AG04449 (cell line): ENCODE data around the gene KMT2E.

Source experiments
- CTCF ChIA-PET: fragments of 350-600 bp; formaldehyde crosslinking; extraction: SDS; loops from one replicate; lab custom pipeline; 2021; ENCODE audit warnings: antibody characterized with exemption; lab: Yijun Ruan, JAX
- POLR2A ChIA-PET: fragments of 400-600, 350-600 bp; formaldehyde crosslinking; extraction: SDS; loops from one replicate; lab custom pipeline; 2020; ENCODE audit warnings: antibody characterized with exemption, inconsistent platforms; lab: Yijun Ruan, JAX
- DNase-seq: peaks from one replicate; pipeline ENCODE4 v3.0.0-alpha.2; 2010; ENCODE audit warnings: low read depth, low spot score
- H3K4me3 ChIP-seq: 2 replicates; pipeline ENCODE4 v1.5.1; 2011; ENCODE audit warnings: low read depth, mild to moderate bottlenecking, control low read depth, low read length
- TF ChIP-seq, protein P1 (sequence below): IDR thresholded peaks from one replicate; pipeline ENCODE4 v1.5.1; 2011; ENCODE audit warnings: mild to moderate bottlenecking, moderate library complexity, low read length, control low read depth, inconsistent platforms; ENCODE audit not compliant: insufficient read depth; ENCODE audit errors: missing control alignments

The KMT2E gene

DNA sequence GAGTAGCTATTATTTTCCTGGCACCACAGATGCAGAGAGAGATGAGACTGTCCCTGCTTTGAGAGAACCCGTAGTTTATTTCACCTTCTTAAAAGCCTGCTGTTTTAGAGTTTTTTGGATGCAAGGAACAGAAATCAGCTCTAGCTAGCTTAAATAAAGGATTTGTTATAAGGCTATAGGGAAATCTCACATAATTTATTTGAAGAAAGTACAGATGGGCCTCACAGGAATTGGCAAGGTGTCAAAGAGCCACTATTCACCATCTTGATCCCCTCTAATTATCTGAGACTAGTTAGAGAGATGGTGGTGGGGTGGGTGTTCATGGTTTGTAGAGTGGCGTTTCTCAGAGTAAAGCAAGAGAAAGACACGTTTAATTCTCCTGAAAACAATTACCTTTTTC, 7.3 kb downstream of the KMT2E start:
- POLR2A ChIA-PET: no interaction called here

DNA sequence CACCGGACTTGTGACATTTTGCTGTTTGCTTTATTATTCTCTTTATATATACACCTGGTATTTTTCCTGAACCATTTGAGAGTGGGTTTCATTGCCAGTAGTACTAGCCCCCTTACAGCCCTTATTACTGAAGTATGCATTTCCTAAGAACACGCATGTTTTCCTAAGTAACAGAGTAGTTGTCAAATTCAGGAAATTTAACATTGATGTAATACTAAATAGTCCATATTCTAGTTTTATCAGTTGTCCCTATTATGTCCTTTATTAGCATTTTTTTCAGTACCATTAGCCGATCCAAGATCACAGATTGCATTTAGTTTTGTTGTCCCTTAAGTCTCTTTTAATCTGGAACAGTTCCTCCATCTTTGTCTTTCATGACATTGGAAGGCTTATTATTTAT, 8.0 kb downstream of the KMT2E start:
- ChIA-PET CTCF (no interaction called here), POLR2A (no interaction called here)
- TF ChIP-seq, protein P1, sequence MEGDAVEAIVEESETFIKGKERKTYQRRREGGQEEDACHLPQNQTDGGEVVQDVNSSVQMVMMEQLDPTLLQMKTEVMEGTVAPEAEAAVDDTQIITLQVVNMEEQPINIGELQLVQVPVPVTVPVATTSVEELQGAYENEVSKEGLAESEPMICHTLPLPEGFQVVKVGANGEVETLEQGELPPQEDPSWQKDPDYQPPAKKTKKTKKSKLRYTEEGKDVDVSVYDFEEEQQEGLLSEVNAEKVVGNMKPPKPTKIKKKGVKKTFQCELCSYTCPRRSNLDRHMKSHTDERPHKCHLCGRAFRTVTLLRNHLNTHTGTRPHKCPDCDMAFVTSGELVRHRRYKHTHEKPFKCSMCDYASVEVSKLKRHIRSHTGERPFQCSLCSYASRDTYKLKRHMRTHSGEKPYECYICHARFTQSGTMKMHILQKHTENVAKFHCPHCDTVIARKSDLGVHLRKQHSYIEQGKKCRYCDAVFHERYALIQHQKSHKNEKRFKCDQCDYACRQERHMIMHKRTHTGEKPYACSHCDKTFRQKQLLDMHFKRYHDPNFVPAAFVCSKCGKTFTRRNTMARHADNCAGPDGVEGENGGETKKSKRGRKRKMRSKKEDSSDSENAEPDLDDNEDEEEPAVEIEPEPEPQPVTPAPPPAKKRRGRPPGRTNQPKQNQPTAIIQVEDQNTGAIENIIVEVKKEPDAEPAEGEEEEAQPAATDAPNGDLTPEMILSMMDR: no peak
- no peak for DNase-seq
- no peak overlapping the region for H3K4me3 ChIP-seq

More for the DNA sequence above, 7.3 kb downstream of the KMT2E start:
- TF ChIP-seq, protein P1: no peak
- no peak overlapping the region for H3K4me3 ChIP-seq
- DNase-seq: no peak
- CTCF ChIA-PET: no interaction called here

DNA sequence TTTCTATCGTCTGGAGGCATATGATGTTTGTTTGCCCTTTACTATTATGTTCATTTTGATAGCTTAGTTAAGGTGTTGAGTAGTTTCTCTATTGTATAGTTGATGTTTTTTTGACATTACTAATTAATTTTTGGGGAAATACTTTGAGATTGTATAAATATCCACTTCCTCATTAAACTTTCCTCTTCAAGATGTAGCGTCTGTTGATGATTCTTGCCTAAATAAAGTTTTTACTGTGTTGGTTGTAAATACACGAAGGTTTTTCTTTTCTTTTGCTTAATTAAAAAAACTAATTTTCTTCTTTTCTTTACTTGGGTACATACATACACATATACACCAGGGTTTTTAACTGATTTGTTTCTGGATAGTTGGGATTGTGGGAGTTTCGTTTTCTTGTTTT, 8.5 kb downstream of the KMT2E start:
- no peak for DNase-seq
- TF ChIP-seq, protein P1: no peak
- no peak overlapping the region for H3K4me3 ChIP-seq
- ChIA-PET POLR2A (no interaction called here), CTCF (no interaction called here)

DNA sequence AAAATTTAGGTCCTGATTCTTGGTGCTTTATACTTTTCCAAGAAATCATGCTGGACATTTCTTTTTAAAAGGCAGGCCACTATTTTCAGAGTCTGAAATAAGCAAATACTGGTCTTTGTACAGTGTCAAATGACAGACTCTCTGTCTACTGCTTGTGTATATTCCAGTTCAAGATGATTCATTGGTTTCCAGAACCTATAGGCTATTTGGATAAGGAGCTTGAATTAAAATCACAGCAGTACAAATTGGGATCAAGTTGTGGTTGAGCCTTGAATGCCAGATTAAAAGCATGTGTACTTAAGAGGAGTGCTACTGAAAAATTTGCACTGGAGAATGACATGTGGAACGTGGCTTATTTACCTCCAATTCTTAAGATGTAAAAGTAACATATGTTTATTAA, 10.7 kb downstream of the KMT2E start:
- CTCF ChIA-PET: no interaction called here
- H3K4me3 ChIP-seq: no peak overlapping the region
- DNase-seq: no peak
- TF ChIP-seq, protein P1: no peak
- POLR2A ChIA-PET: interaction anchor here (1.0 to 1.3 kb wide), 2 partner anchors 9 to 11 kb away, joined by 5 to 6 read pairs; no protein-coding TSS in a partner anchor

DNA sequence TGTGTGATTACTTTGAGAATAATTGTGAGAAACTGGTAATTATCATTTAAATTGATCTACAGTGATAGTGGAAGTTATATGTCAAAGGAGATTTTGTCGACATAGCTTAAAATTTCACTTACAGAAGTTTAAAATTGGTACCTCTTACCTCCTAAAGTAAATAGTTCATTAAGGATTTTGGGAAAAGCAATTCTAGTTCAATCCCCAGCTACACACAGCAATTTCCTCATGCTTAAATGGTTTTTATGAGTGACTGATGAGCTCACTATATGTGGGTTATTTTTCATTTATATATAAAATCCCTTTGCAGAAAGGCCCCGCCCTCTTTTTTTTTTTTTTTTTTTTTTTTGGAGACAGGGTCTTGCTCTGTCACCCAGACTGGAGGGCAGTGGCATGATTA, 12.7 kb downstream of the KMT2E start:
- H3K4me3 ChIP-seq: no peak overlapping the region
- POLR2A ChIA-PET: interaction anchor here (1.2 kb wide), 1 partner anchor 12 kb away, joined by 5 read pairs; no protein-coding TSS in a partner anchor
- CTCF ChIA-PET: interaction anchor here (1.5 kb wide), 1 partner anchor 11 kb away, joined by 7 read pairs; no protein-coding TSS in a partner anchor
- DNase-seq: no peak
- TF ChIP-seq, protein P1: no peak

DNA sequence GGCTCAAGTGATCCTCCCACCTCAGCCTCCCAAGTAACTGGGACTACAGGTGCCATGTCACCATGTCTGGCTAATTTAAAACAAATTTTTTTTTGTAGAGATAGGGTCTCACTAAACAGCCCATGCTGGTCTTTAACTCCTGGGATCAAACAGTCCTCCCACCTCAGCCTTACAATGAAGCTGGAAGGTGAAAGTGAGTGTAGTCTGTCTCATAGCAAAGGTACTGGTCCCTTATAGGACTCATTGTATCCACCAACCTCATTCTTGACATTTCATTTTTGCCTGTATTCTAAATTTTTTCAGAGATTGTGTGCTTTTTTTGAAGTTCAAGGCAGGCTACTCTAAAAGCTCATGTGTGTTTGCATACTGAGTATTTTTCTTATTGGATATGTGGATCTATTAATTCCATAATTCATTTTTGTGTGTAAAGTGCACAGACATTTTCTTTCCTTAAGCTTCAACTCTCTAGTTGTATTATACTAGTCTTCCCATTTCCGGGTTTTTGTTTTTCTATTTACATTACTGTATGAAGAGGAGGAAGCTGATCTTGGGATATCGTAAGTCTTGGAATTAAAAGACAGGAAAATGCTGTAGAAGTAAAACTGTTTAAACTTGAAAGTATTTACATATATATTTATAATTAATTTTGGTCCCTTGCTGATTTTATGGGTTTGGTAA, 13.3 kb downstream of the KMT2E start:
- TF ChIP-seq, protein P1: no peak
- DNase-seq: no peak
- H3K4me3 ChIP-seq: no peak overlapping the region
- ChIA-PET POLR2A (interaction anchor here (1.1 kb wide), 1 partner anchor 13 kb away, joined by 4 read pairs; the partner anchor contains the start of gene KMT2E), CTCF (interaction anchor here (0.8 kb wide), 1 partner anchor 46 kb away, joined by 6 read pairs; no protein-coding TSS in a partner anchor)
